HAP-1 (cell line): ENCODE results near the gene MSANTD1.

Experiments used
- DNase-seq, 2 experiments: peaks; one replicate each; pipeline ENCODE4 v3.0.0-alpha.2; 2016 to 2020; ENCODE audit warnings: low spot score in 2 of 2
- H3K27me3 ChIP-seq: fragments of 250-450 bp; sonication (Bioruptor Pico); 2 replicates; pipeline ENCODE4 v1.5.1; 2020; ENCODE audit warnings: low read depth, mild to moderate bottlenecking, moderate library complexity
- H3K36me3 ChIP-seq: fragments of 250-450 bp; sonication (Bioruptor Pico); replicated peaks from 2 replicates; pipeline ENCODE4 v1.5.1; 2020; ENCODE audit warnings: mild to moderate bottlenecking
- H3K4me1 ChIP-seq: fragments of 250-450 bp; sonication (Bioruptor Pico); 2 replicates; pipeline ENCODE4 v1.5.1; 2020; ENCODE audit warnings: mild to moderate bottlenecking
- H3K4me3 ChIP-seq: fragments of 250-450 bp; sonication (Bioruptor Pico); 2 replicates; pipeline ENCODE4 v1.5.1; 2020; ENCODE audit warnings: mild to moderate bottlenecking, moderate library complexity
- H3K9me3 ChIP-seq: fragments of 250-450 bp; sonication (Bioruptor Pico); 2 replicates; pipeline ENCODE4 v1.5.1; 2020; ENCODE audit warnings: mild to moderate bottlenecking, moderate library complexity
- in situ Hi-C: fragments of 300-500 bp; cut with MboI; formaldehyde crosslinking; loops from 3 replicates; pipeline ENCODE4 v1.14.3; 2020; ENCODE audit warnings: low sequenced_read_pairs, inconsistent platforms, mixed read lengths

MSANTD1 gene

GRCh38 chr4:3210467-3210866 is 38.5 kb upstream of the MSANTD1 start:
- in situ Hi-C loops: no loop called here
- DNase-seq: no peak
- Histone ChIP-seq H3K27me3 (no peaks in the 10 kb centered on the region), H3K4me1 (no peaks in the 10 kb centered on the region), H3K4me3 (no peak overlapping the region), H3K36me3 (peaks cover 78% of the 10 kb centered on the region), H3K9me3 (no peaks in the 10 kb centered on the region)

GRCh38 chr4:3211866-3212265 is 37.1 kb upstream of the MSANTD1 start:
- H3K27me3 ChIP-seq: no peaks in the 10 kb centered on the region
- no peaks in the 10 kb centered on the region for H3K4me1 ChIP-seq
- no peaks in the 10 kb centered on the region for H3K9me3 ChIP-seq
- H3K4me3 ChIP-seq: no peak overlapping the region
- in situ Hi-C loops: no loop called here
- no peak for DNase-seq
- H3K36me3 ChIP-seq: peaks cover 82% of the 10 kb centered on the region

GRCh38 chr4:3212391-3213105 is 36.4 kb upstream of the MSANTD1 start:
- no peak for DNase-seq
- H3K9me3 ChIP-seq: no peaks in the 10 kb centered on the region
- peaks cover 80% of the 10 kb centered on the region for H3K36me3 ChIP-seq
- in situ Hi-C loops: no loop called here
- H3K27me3 ChIP-seq: no peaks in the 10 kb centered on the region
- H3K4me3 ChIP-seq: no peak overlapping the region
- no peaks in the 10 kb centered on the region for H3K4me1 ChIP-seq

- Histone ChIP-seq H3K36me3 (peaks cover 80% of the 10 kb centered on the region), H3K9me3 (no peaks in the 10 kb centered on the region), H3K4me1 (no peaks in the 10 kb centered on the region), H3K4me3 (no peak overlapping the region), H3K27me3 (no peaks in the 10 kb centered on the region)
- in situ Hi-C loops: no loop called here
- DNase-seq: no peak
Observed at GRCh38 chr4:3213106-3213425, 35.9 kb upstream of the MSANTD1 start.

- Histone ChIP-seq H3K27me3 (no peaks in the 10 kb centered on the region), H3K9me3 (no peaks in the 10 kb centered on the region), H3K4me3 (no peak overlapping the region), H3K36me3 (peaks cover 78% of the 10 kb centered on the region), H3K4me1 (no peaks in the 10 kb centered on the region)
- in situ Hi-C loops: no loop called here
- DNase-seq: no peak
Observed at GRCh38 chr4:3213661-3214250, 35.2 kb upstream of the MSANTD1 start.

GRCh38 chr4:3215256-3215655 is 33.7 kb upstream of the MSANTD1 start:
- Histone ChIP-seq H3K4me1 (no peaks in the 10 kb centered on the region), H3K9me3 (no peaks in the 10 kb centered on the region), H3K36me3 (peaks cover 65% of the 10 kb centered on the region), H3K27me3 (no peaks in the 10 kb centered on the region), H3K4me3 (no peak overlapping the region)
- in situ Hi-C loops: no loop called here
- no peak for DNase-seq

- H3K27me3 ChIP-seq: no peaks in the 10 kb centered on the region
- DNase-seq: no peak
- H3K4me1 ChIP-seq: no peaks in the 10 kb centered on the region
- no peak overlapping the region for H3K4me3 ChIP-seq
- H3K36me3 ChIP-seq: peaks cover 65% of the 10 kb centered on the region
- H3K9me3 ChIP-seq: no peaks in the 10 kb centered on the region
- in situ Hi-C loops: no loop called here
Observed at GRCh38 chr4:3215733-3216132, 33.2 kb upstream of the MSANTD1 start.

- H3K4me1 ChIP-seq: no peaks in the 10 kb centered on the region
- no peaks in the 10 kb centered on the region for H3K9me3 ChIP-seq
- no peaks in the 10 kb centered on the region for H3K27me3 ChIP-seq
- H3K4me3 ChIP-seq: no peak overlapping the region
- DNase-seq: no peak
- in situ Hi-C loops: no loop called here
- peaks cover 53% of the 10 kb centered on the region for H3K36me3 ChIP-seq
Observed at GRCh38 chr4:3217266-3217665, 31.7 kb upstream of the MSANTD1 start.

- no peaks in the 10 kb centered on the region for H3K9me3 ChIP-seq
- no peak overlapping the region for H3K4me3 ChIP-seq
- DNase-seq: no peak
- H3K4me1 ChIP-seq: no peaks in the 10 kb centered on the region
- in situ Hi-C loops: no loop called here
- H3K36me3 ChIP-seq: peaks cover 51% of the 10 kb centered on the region
- no peaks in the 10 kb centered on the region for H3K27me3 ChIP-seq
Observed at GRCh38 chr4:3217771-3218170, 31.2 kb upstream of the MSANTD1 start.

GRCh38 chr4:3218824-3219760 is 29.9 kb upstream of the MSANTD1 start:
- Histone ChIP-seq H3K4me1 (no peaks in the 10 kb centered on the region), H3K27me3 (no peaks in the 10 kb centered on the region), H3K4me3 (no peak overlapping the region), H3K9me3 (no peaks in the 10 kb centered on the region), H3K36me3 (peaks cover 50% of the 10 kb centered on the region)
- in situ Hi-C loops: no loop called here
- DNase-seq: no peak

GRCh38 chr4:3219761-3220475 is 29.0 kb upstream of the MSANTD1 start:
- no peaks in the 10 kb centered on the region for H3K27me3 ChIP-seq
- no peaks in the 10 kb centered on the region for H3K9me3 ChIP-seq
- in situ Hi-C loops: no loop called here
- no peak for DNase-seq
- H3K36me3 ChIP-seq: peaks cover 46% of the 10 kb centered on the region
- no peaks in the 10 kb centered on the region for H3K4me1 ChIP-seq
- H3K4me3 ChIP-seq: no peak overlapping the region

- no peaks in the 10 kb centered on the region for H3K27me3 ChIP-seq
Observed at GRCh38 chr4:3220476-3221183, 28.3 kb upstream of the MSANTD1 start.

GRCh38 chr4:3221184-3221494 is 27.8 kb upstream of the MSANTD1 start:
- H3K4me3 ChIP-seq: no peak overlapping the region
- no peak for DNase-seq
- H3K27me3 ChIP-seq: no peaks in the 10 kb centered on the region
- no peaks in the 10 kb centered on the region for H3K9me3 ChIP-seq
- H3K36me3 ChIP-seq: peaks cover 34% of the 10 kb centered on the region
- no peaks in the 10 kb centered on the region for H3K4me1 ChIP-seq
- in situ Hi-C loops: no loop called here

More at GRCh38 chr4:3220476-3221183, 28.3 kb upstream of the MSANTD1 start:
- H3K4me3 ChIP-seq: no peak overlapping the region
- H3K36me3 ChIP-seq: peaks cover 39% of the 10 kb centered on the region
- no peak for DNase-seq
- no peaks in the 10 kb centered on the region for H3K4me1 ChIP-seq
- no peaks in the 10 kb centered on the region for H3K9me3 ChIP-seq
- in situ Hi-C loops: no loop called here
